ENCODE data around the gene CDH10. TPM values are rescaled to one million over a fixed set of nuclear protein-coding genes. Genes with fewer than 3 reads are reported as not detected.
A peak's percentile ranks its signal among the peaks of the same experiment; 100 is the strongest.

The CDH10 gene
- 0.18 and 0.28 TPM in 2 replicates for total RNA-seq (2012; rRNA removed)
- 0.17 and 0.21 TPM in 2 replicates for polyA plus RNA-seq (2012; rRNA removed)
- polyA plus RNA-seq (2012; cell fraction: cytosol; rRNA removed) = 0.04 and 0.09 TPM in 2 replicates
- polyA plus RNA-seq (2012; cell fraction: nucleus; rRNA removed; ENCODE audit: low replicate concordance) = 0.30 and 0.45 TPM in 2 replicates
- Bru-seq, nascent RNA = percentile 15 among the genes with signal in this experiment
- BruChase-seq, experiment 1, labeled RNA remaining after a 6-hour chase = percentile 6 among the genes with signal in this experiment
- BruChase-seq, experiment 2, labeled RNA remaining after a 2-hour chase = percentile 6 among the genes with signal in this experiment
- long read RNA-seq = 0 reads

GRCh38 chr5:24644761-24645160 is at the start of gene CDH10:
CDH10 (minus strand) TSS chr5:24644978; CDS start chr5:24593490, 51,488 bp downstream.
- Histone ChIP-seq H4K20me1 (ENCODE audit: insufficient read depth, low read length) (no peaks in the 10 kb centered on the region), H3K79me1 (ENCODE audit: low read depth in 1 of 2, low read length in 2 of 2) (no peaks in the 10 kb centered on the region), H2BK20ac (ENCODE audit: low read depth, low read length) (no peak within 1 kb of the TSS), H2BK120ac (ENCODE audit: low read depth, low read length) (no peak within 1 kb of the TSS), H3K4me3 (ENCODE audit: insufficient read depth, low read depth, low read length) (no peak within 1 kb of the TSS), H3K14ac (replicated peaks; ENCODE audit: low read depth, low read length) (no peak within 1 kb of the TSS), H2AK9ac (replicated peaks; ENCODE audit: low read depth, low read length, poor library complexity) (no peak within 1 kb of the TSS), H3K9ac (ENCODE audit: low read depth, low read length) (no peak within 1 kb of the TSS), H3K9me3 (ENCODE audit: control insufficient read depth, insufficient read depth, low read length) (no peaks in the 10 kb centered on the region; the same call in 1 of the 2 replicates), H2AFZ (replicated peaks; ENCODE audit: low read length, poor library complexity) (no peak within 1 kb of the TSS), H3K27me3 (ENCODE audit: control insufficient read depth, insufficient read depth, low read length) (no peaks in the 10 kb centered on the region), H3K27ac (ENCODE audit: insufficient read depth, low read length) (no peak within 1 kb of the TSS), H3K36me3 (ENCODE audit: control insufficient read depth, insufficient read depth, low read length) (no peaks in the 10 kb centered on the region), H2AK5ac (ENCODE audit: low read depth, low read length) (no peak within 1 kb of the TSS), H3K56ac (ENCODE audit: extremely low read depth, insufficient read depth, low read length) (no peak within 1 kb of the TSS), H4K8ac (ENCODE audit: low read depth in 2 of 2, low read length in 2 of 2) (no peak within 1 kb of the TSS), H4K5ac (ENCODE audit: low read depth, low read length) (no peak within 1 kb of the TSS), H3K4me2 (ENCODE audit: low read depth, low read length) (no peak within 1 kb of the TSS), H4K91ac (ENCODE audit: insufficient read depth, low read depth, low read length) (no peak within 1 kb of the TSS), H3K4me1 (ENCODE audit: control insufficient read depth, insufficient read depth, low read length) (no peaks in the 10 kb centered on the region), H3K23ac (ENCODE audit: low read depth, low read length) (no peak within 1 kb of the TSS), H3K18ac (ENCODE audit: low read depth, low read length) (no peak within 1 kb of the TSS), H2BK15ac (ENCODE audit: low read depth, low read length) (no peak within 1 kb of the TSS), H3K9me1 (ENCODE audit: insufficient read depth, low read length) (no peaks in the 10 kb centered on the region), H3K4ac (ENCODE audit: low read depth, low read length) (no peak within 1 kb of the TSS), H2BK5ac (ENCODE audit: low read depth, low read length, poor library complexity, severe bottlenecking) (no peak within 1 kb of the TSS)
- no peak for TF ChIP-seq SMC3 (IDR thresholded peaks at IDR 0.05; ENCODE audit: low read depth, low read length)
- no peak for TF ChIP-seq MXI1 (IDR thresholded peaks at IDR 0.05; ENCODE audit: borderline replicate concordance, low read depth, low read length)
- TF ChIP-seq RAD21 (IDR thresholded peaks at IDR 0.05; ENCODE audit: low read length) = no peak
- no peak for TF ChIP-seq BHLHE40 (IDR thresholded peaks at IDR 0.05; ENCODE audit: low read depth, low read length)
- no peak for TF ChIP-seq POLR2A (IDR thresholded peaks at IDR 0.05; ENCODE audit: low read depth, low read length)
- no peak for TF ChIP-seq RCOR1 (IDR thresholded peaks at IDR 0.05; ENCODE audit: insufficient replicate concordance, low read length)
- TF ChIP-seq RFX5 (IDR thresholded peaks at IDR 0.05; ENCODE audit: low read depth, low read length) = no peak
- no peak for TF ChIP-seq USF2 (IDR thresholded peaks at IDR 0.05; ENCODE audit: low read depth, low read length)
- no peak for TF ChIP-seq CTCF (conservative IDR thresholded peaks at IDR 0.05; ENCODE audit: low read depth, low read length)
- no peak for TF ChIP-seq ELK1 (IDR thresholded peaks at IDR 0.05; ENCODE audit: borderline replicate concordance, low read depth, low read length)
- dilution Hi-C loops (cut with HindIII; ENCODE audit: low sequenced_read_pairs, unreplicated experiment) (no loop called here), in situ Hi-C loops (cut with MboI; ENCODE audit: low sequenced_read_pairs) (no loop called here), intact Hi-C loops (cut with micrococcal nuclease) (no loop called here)
- ATAC-seq (ENCODE audit: low read depth) (no peak), DNase-seq (no peak)
- BruUV-seq (replicated peaks) = no TSS peak
- POLR2A ChIA-PET (ENCODE audit: unreplicated experiment) = no interaction called here
- 0% methylated on average over 3 of the region's 14 CpGs; no CpG with 5 or more reads in 1 of the 2 experiments for whole genome bisulfite sequencing, 2 experiments (ENCODE audit: extremely low coverage in 2 of 2, insufficient read length in 1 of 2)
- CTCF ChIA-PET = no interaction called here

All from IMR-90 (cell line).